H9 (cell line): Measurements from ENCODE around the gene GRID1. TPM values are rescaled to one million over a fixed set of nuclear protein-coding genes. Genes with fewer than 3 reads are reported as not detected.

Experiments
- DNase-seq: peaks from one replicate; pipeline ENCODE4 v3.0.0-alpha.2; 2017
- H2AFZ ChIP-seq: one replicate; pipeline ENCODE4 v1.6.1; 2013; ENCODE audit warnings: mild to moderate bottlenecking, low read length, control low read depth, moderate library complexity
- H2AK5ac ChIP-seq: 2 replicates; pipeline ENCODE4 v1.6.1; 2013; ENCODE audit warnings: low read length, control low read depth, mixed read lengths; ENCODE audit not compliant: insufficient read length
- H2BK120ac ChIP-seq: one replicate; pipeline ENCODE4 v1.6.1; 2013; ENCODE audit warnings: low read depth, mild to moderate bottlenecking, low read length, control low read depth, inconsistent platforms; ENCODE audit not compliant: poor library complexity, severe bottlenecking
- H2BK12ac ChIP-seq: 2 replicates; pipeline ENCODE4 v1.6.1; 2013; ENCODE audit warnings: low read length, control low read depth, mixed read lengths, low read depth; ENCODE audit not compliant: insufficient read length
- H2BK15ac ChIP-seq: 2 replicates; pipeline ENCODE4 v1.6.1; 2013; ENCODE audit warnings: low read depth, low read length, control low read depth
- H2BK20ac ChIP-seq: one replicate; pipeline ENCODE4 v1.6.1; 2013; ENCODE audit warnings: low read depth, mild to moderate bottlenecking, low read length, control low read depth, inconsistent platforms; ENCODE audit not compliant: poor library complexity, severe bottlenecking
- H2BK5ac ChIP-seq: 2 replicates; pipeline ENCODE4 v1.6.1; 2013; ENCODE audit warnings: low read length, control low read depth, mixed read lengths; ENCODE audit not compliant: insufficient read length
- H3K14ac ChIP-seq: 2 replicates; pipeline ENCODE4 v1.6.1; 2013; ENCODE audit warnings: low read length, control low read depth; ENCODE audit not compliant: insufficient read depth
- H3K18ac ChIP-seq: 2 replicates; pipeline ENCODE4 v1.6.1; 2013; ENCODE audit warnings: low read depth, mild to moderate bottlenecking, mixed read lengths, low read length, control low read depth; ENCODE audit not compliant: insufficient read length
- H3K23ac ChIP-seq: 2 replicates; pipeline ENCODE4 v1.6.1; 2013; ENCODE audit warnings: low read length, control low read depth, mixed read lengths, low read depth; ENCODE audit not compliant: insufficient read length
- H3K23me2 ChIP-seq: 2 replicates; pipeline ENCODE4 v1.6.1; 2013; ENCODE audit warnings: low read depth, mild to moderate bottlenecking, mixed read lengths, low read length, control low read depth; ENCODE audit not compliant: insufficient read length, poor library complexity, severe bottlenecking
- H3K27ac ChIP-seq: 2 replicates; pipeline ENCODE4 v1.5.1; 2013; ENCODE audit warnings: low read length, control low read depth, mixed read lengths, low read depth; ENCODE audit not compliant: insufficient read length
- H3K27me3 ChIP-seq: 2 replicates; pipeline ENCODE4 v1.6.1; 2013; ENCODE audit warnings: low read length, control low read depth, inconsistent platforms; ENCODE audit not compliant: insufficient read depth
- H3K4ac ChIP-seq: 2 replicates; pipeline ENCODE4 v1.6.1; 2013; ENCODE audit warnings: low read depth, mild to moderate bottlenecking, control low read depth, inconsistent platforms, low read length, moderate library complexity
- H3K4me1 ChIP-seq: 2 replicates; pipeline ENCODE4 v1.6.1; 2013; ENCODE audit warnings: low read length, control low read depth, inconsistent platforms; ENCODE audit not compliant: insufficient read depth
- H3K4me2 ChIP-seq: 2 replicates; pipeline ENCODE4 v1.6.1; 2013; ENCODE audit warnings: low read length, control low read depth, mixed read lengths; ENCODE audit not compliant: insufficient read length, insufficient read depth
- H3K56ac ChIP-seq: 2 replicates; pipeline ENCODE4 v1.6.1; 2013; ENCODE audit warnings: low read depth, mild to moderate bottlenecking, mixed read lengths, low read length, control low read depth; ENCODE audit not compliant: insufficient read length
- H3K79me1 ChIP-seq: 2 replicates; pipeline ENCODE4 v1.6.1; 2013; ENCODE audit warnings: low read depth, mild to moderate bottlenecking, moderate library complexity, low read length, control low read depth, inconsistent platforms; ENCODE audit not compliant: insufficient read depth, poor library complexity, severe bottlenecking
- H3K79me2 ChIP-seq: 2 replicates; pipeline ENCODE4 v1.6.1; 2013; ENCODE audit warnings: low read length, control low read depth, inconsistent platforms; ENCODE audit not compliant: insufficient read depth
- H3K9ac ChIP-seq: 2 replicates; pipeline ENCODE4 v1.6.1; 2013; ENCODE audit warnings: low read length, control low read depth, mixed read lengths; ENCODE audit not compliant: insufficient read length; ENCODE audit errors: extremely low read depth
- H3K9me3 ChIP-seq: one replicate; pipeline ENCODE4 v1.6.1; 2013; ENCODE audit warnings: low read depth, low read length, inconsistent platforms; ENCODE audit not compliant: control insufficient read depth
- H3T11ph ChIP-seq: one replicate; pipeline ENCODE4 v1.6.1; 2013; ENCODE audit warnings: mild to moderate bottlenecking, low read length, control low read depth, inconsistent platforms
- H4K20me1 ChIP-seq: one replicate; pipeline ENCODE4 v1.6.1; 2013; ENCODE audit not compliant: control insufficient read depth, insufficient read length, insufficient read depth
- H4K5ac ChIP-seq: 2 replicates; pipeline ENCODE4 v1.6.1; 2013; ENCODE audit warnings: low read depth, mild to moderate bottlenecking, mixed read lengths, low read length, control low read depth; ENCODE audit not compliant: insufficient read length
- H4K8ac ChIP-seq: replicated peaks from 2 replicates; pipeline ENCODE4 v1.6.1; 2013; ENCODE audit warnings: low read length, control low read depth, mixed read lengths, low read depth; ENCODE audit not compliant: insufficient read length
- H4K91ac ChIP-seq: 2 replicates; pipeline ENCODE4 v1.6.1; 2013; ENCODE audit warnings: low read depth, mild to moderate bottlenecking, moderate library complexity, mixed read lengths, low read length, control low read depth; ENCODE audit not compliant: insufficient read length
- H3K27ac Mint-ChIP-seq, 3 experiments: 2 replicates in 2 of 3; 3 replicates in 1 of 3; pipeline ENCODE4 v1.8.0; 2020 to 2021; ENCODE audit warnings: mixed read lengths in 3 of 3, mild to moderate bottlenecking in 1 of 3, moderate library complexity in 1 of 3
- H3K27me3 Mint-ChIP-seq: 2 replicates; pipeline ENCODE4 v1.8.0; 2021; ENCODE audit warnings: low read depth, mild to moderate bottlenecking, moderate library complexity, mixed read lengths
- H3K36me3 Mint-ChIP-seq, 3 experiments: 2 replicates in 2 of 3; 3 replicates in 1 of 3; pipeline ENCODE4 v1.8.0; 2020 to 2021; ENCODE audit warnings: low read depth in 3 of 3, mixed read lengths in 3 of 3; ENCODE audit not compliant: insufficient read depth in 1 of 3
- H3K4me1 Mint-ChIP-seq, 2 experiments: 2 replicates each; pipeline ENCODE4 v1.8.0; 2020; ENCODE audit warnings: mixed read lengths in 2 of 2
- H3K4me3 Mint-ChIP-seq, 2 experiments: 2 replicates in 1 of 2; 3 replicates in 1 of 2; pipeline ENCODE4 v1.8.0; 2020 to 2021; ENCODE audit warnings: mild to moderate bottlenecking in 2 of 2, mixed read lengths in 2 of 2, moderate library complexity in 1 of 2
- H3K9me3 Mint-ChIP-seq, 2 experiments: 2 replicates in 1 of 2; 3 replicates in 1 of 2; pipeline ENCODE4 v1.8.0; 2020; ENCODE audit warnings: mild to moderate bottlenecking in 2 of 2, mixed read lengths in 2 of 2, moderate library complexity in 1 of 2
- WGBS: extraction: QIAGEN DNeasy Blood & Tissue Kit; methylation state at CpG from one replicate; pipeline ENCODE4 v1.1.7; 2013; ENCODE audit warnings: missing lambda C conversion rate, low lambda C conversion rate, mixed read lengths; ENCODE audit not compliant: insufficient read length; ENCODE audit errors: extremely low coverage; 5-methylcytosine and 5-hydroxymethylcytosine counted together
- total RNA-seq: library from RNA; stranded (reverse); gene quantifications from 2 replicates; pipeline ENCODE4 v1.2.1, GENCODE V29; 2021
- TF ChIP-seq, protein P1 (sequence below): fragments of 200-600 bp; sonication (generic); conservative IDR thresholded peaks from 3 replicates; pipeline ENCODE4 v1.8.0; 2021; ENCODE audit warnings: antibody characterized with exemption, mild to moderate bottlenecking

GRID1 gene
- total RNA-seq, 1 experiment from 2014 or later = 0.35 TPM

GRCh38 chr10:85967594-85967993, 399.0 kb downstream of the GRID1 start:
- H3K36me3 Mint-ChIP-seq = peaks cover 0 to 5% (median 0%) of the 10 kb centered on the region in 3 experiments; a peak in 3 of 7 replicates
- Histone ChIP-seq H3T11ph (no peak overlapping the region), H2AFZ (no peak overlapping the region), H3K14ac (no peak overlapping the region), H3K27me3 (no peaks in the 10 kb centered on the region), H3K27ac (no peak overlapping the region), H4K5ac (no peak overlapping the region), H4K20me1 (no peaks in the 10 kb centered on the region), H3K4me2 (no peak overlapping the region), H2BK20ac (no peak overlapping the region), H2AK5ac (no peak overlapping the region), H3K4me1 (no peaks in the 10 kb centered on the region), H3K79me1 (no peaks in the 10 kb centered on the region), H3K9ac (no peak overlapping the region), H2BK5ac (no peak overlapping the region), H3K56ac (no peak overlapping the region), H2BK15ac (no peak overlapping the region), H2BK12ac (no peak overlapping the region), H2BK120ac (no peak overlapping the region), H4K91ac (no peak overlapping the region), H3K9me3 (no peaks in the 10 kb centered on the region), H4K8ac (no peak overlapping the region), H3K23ac (no peak overlapping the region), H3K79me2 (no peaks in the 10 kb centered on the region), H3K18ac (no peak overlapping the region), H3K4ac (no peak overlapping the region), H3K23me2 (no peaks in the 10 kb centered on the region)
- no peak overlapping the region for H3K27ac Mint-ChIP-seq
- no peaks in the 10 kb centered on the region for H3K4me1 Mint-ChIP-seq
- DNase-seq = no peak
- TF ChIP-seq, protein P1, sequence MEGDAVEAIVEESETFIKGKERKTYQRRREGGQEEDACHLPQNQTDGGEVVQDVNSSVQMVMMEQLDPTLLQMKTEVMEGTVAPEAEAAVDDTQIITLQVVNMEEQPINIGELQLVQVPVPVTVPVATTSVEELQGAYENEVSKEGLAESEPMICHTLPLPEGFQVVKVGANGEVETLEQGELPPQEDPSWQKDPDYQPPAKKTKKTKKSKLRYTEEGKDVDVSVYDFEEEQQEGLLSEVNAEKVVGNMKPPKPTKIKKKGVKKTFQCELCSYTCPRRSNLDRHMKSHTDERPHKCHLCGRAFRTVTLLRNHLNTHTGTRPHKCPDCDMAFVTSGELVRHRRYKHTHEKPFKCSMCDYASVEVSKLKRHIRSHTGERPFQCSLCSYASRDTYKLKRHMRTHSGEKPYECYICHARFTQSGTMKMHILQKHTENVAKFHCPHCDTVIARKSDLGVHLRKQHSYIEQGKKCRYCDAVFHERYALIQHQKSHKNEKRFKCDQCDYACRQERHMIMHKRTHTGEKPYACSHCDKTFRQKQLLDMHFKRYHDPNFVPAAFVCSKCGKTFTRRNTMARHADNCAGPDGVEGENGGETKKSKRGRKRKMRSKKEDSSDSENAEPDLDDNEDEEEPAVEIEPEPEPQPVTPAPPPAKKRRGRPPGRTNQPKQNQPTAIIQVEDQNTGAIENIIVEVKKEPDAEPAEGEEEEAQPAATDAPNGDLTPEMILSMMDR = no peak
- peaks cover 25 to 26% of the 10 kb centered on the region in 2 experiments for H3K9me3 Mint-ChIP-seq
- no CpG with 5 or more reads among the region's 1 CpG for WGBS
- H3K27me3 Mint-ChIP-seq = peaks cover 8% of the 10 kb centered on the region
- no peak overlapping the region for H3K4me3 Mint-ChIP-seq
